ENCODE results near the gene SLC35F6. TPM values are rescaled to one million over a fixed set of nuclear protein-coding genes. Genes with fewer than 3 reads are reported as not detected.

SLC35F6 gene
- total and polyA plus RNA-seq, 11 donors, result 14.4 to 70.5 (median 27.2) TPM

GRCh38 chr2:26726228-26726627 is 37.9 kb upstream of the SLC35F6 start:
- peaks cover 0 to 17% (median 3%) of the 10 kb centered on the region in 9 donors for H3K27me3 ChIP-seq
- 45 to 93% (median 53%) methylated on average over 1 of the region's 1 CpG for WGBS, 4 donors
- no peak overlapping the region for H3K27ac ChIP-seq
- no peak for ATAC-seq
- no peak overlapping the region for H3K4me3 ChIP-seq
- peaks cover under 1 to 36% (median 23%) of the 10 kb centered on the region in 12 donors for H3K4me1 ChIP-seq
- DNase-seq, result no peak
- intact Hi-C loops (cut with DNase I), result loop anchor here in 1 of 10 donors (5.0 kb wide), 1 partner anchor 34 kb away; the partner anchor contains the start of gene KCNK3
- H3K36me3 ChIP-seq, result no peaks in the 10 kb centered on the region
- H3K9me3 ChIP-seq, result no peaks in the 10 kb centered on the region
- TF ChIP-seq POLR2A (IDR thresholded peaks at IDR 0.05), result no peak
- TF ChIP-seq, protein P1, sequence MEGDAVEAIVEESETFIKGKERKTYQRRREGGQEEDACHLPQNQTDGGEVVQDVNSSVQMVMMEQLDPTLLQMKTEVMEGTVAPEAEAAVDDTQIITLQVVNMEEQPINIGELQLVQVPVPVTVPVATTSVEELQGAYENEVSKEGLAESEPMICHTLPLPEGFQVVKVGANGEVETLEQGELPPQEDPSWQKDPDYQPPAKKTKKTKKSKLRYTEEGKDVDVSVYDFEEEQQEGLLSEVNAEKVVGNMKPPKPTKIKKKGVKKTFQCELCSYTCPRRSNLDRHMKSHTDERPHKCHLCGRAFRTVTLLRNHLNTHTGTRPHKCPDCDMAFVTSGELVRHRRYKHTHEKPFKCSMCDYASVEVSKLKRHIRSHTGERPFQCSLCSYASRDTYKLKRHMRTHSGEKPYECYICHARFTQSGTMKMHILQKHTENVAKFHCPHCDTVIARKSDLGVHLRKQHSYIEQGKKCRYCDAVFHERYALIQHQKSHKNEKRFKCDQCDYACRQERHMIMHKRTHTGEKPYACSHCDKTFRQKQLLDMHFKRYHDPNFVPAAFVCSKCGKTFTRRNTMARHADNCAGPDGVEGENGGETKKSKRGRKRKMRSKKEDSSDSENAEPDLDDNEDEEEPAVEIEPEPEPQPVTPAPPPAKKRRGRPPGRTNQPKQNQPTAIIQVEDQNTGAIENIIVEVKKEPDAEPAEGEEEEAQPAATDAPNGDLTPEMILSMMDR (IDR thresholded peaks at IDR 0.05), result no peak

DNA sequence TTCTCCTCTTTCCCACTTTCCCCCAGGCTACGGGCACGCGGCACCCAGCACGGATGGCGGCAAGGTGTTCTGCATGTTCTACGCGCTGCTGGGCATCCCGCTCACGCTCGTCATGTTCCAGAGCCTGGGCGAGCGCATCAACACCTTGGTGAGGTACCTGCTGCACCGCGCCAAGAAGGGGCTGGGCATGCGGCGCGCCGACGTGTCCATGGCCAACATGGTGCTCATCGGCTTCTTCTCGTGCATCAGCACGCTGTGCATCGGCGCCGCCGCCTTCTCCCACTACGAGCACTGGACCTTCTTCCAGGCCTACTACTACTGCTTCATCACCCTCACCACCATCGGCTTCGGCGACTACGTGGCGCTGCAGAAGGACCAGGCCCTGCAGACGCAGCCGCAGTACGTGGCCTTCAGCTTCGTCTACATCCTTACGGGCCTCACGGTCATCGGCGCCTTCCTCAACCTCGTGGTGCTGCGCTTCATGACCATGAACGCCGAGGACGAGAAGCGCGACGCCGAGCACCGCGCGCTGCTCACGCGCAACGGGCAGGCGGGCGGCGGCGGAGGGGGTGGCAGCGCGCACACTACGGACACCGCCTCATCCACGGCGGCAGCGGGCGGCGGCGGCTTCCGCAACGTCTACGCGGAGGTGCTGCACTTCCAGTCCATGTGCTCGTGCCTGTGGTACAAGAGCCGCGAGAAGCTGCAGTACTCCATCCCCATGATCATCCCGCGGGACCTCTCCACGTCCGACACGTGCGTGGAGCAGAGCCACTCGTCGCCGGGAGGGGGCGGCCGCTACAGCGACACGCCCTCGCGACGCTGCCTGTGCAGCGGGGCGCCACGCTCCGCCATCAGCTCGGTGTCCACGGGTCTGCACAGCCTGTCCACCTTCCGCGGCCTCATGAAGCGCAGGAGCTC is 36.2 kb upstream of the SLC35F6 start:
- WGBS, 4 donors, result 66 to 82% (median 71%) methylated on average over 84 to 101 of the region's 101 CpGs
- no peak overlapping the region for H3K4me3 ChIP-seq
- peaks cover 0 to 28% (median 17%) of the 10 kb centered on the region in 12 donors for H3K4me1 ChIP-seq
- ATAC-seq, result no peak
- H3K36me3 ChIP-seq, result no peaks in the 10 kb centered on the region
- no peak for TF ChIP-seq POLR2A (IDR thresholded peaks at IDR 0.05)
- TF ChIP-seq, protein P1 (IDR thresholded peaks at IDR 0.05), result peak in 9 of 12 donors; percentile 11 to 39 (median 26)
- no peaks in the 10 kb centered on the region for H3K9me3 ChIP-seq
- no peak for DNase-seq
- intact Hi-C loops (cut with DNase I), result loop anchor here in 1 of 10 donors (5.0 kb wide), 1 partner anchor 36 kb away; the partner anchor contains the start of gene KCNK3
- no peak overlapping the region for H3K27ac ChIP-seq
- H3K27me3 ChIP-seq, result peaks cover 0 to 17% (median 3%) of the 10 kb centered on the region in 9 donors

DNA sequence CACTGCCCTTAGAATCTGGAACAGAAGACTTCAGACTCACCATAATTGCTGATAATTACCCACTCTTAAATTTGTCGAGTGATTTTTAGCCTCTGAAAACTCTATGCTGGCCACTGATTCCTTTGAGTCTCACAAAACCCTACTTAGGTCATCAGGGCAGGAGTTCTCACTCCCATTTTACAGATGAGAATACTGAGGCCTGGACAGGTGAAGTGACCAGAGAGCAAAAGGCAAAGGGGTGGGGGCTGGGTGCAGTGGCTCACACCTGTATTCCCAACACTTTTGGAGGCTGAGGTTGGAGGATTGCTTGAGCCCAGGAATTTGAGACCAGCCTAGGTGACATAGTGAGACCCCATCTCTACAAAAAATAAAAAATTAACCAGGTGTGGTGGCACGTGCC is 34.8 kb upstream of the SLC35F6 start:
- intact Hi-C loops (cut with DNase I), result loop anchor here in 1 of 10 donors (5.0 kb wide), 1 partner anchor 37 kb away; the partner anchor contains the start of gene KCNK3
- Histone ChIP-seq H3K27ac (no peak overlapping the region), H3K4me1 (peaks cover 0 to 15% (median 8%) of the 10 kb centered on the region in 12 donors), H3K36me3 (no peaks in the 10 kb centered on the region), H3K27me3 (peaks cover 0 to 17% (median 3%) of the 10 kb centered on the region in 9 donors), H3K4me3 (no peak overlapping the region), H3K9me3 (no peaks in the 10 kb centered on the region)
- no peak for ATAC-seq
- TF ChIP-seq POLR2A (IDR thresholded peaks at IDR 0.05), result no peak
- DNase-seq, result no peak
- 84 to 92% (median 90%) methylated on average over 2 of the region's 2 CpGs for WGBS, 4 donors

GRCh38 chr2:26730549-26731344 is 33.3 kb upstream of the SLC35F6 start:
- ATAC-seq (no peak), DNase-seq (no peak)
- 68 to 80% (median 73%) methylated on average over 12 to 19 of the region's 19 CpGs for WGBS, 4 donors
- H3K4me3 ChIP-seq, result no peak overlapping the region
- no peaks in the 10 kb centered on the region for H3K36me3 ChIP-seq
- H3K4me1 ChIP-seq, result peaks cover 0 to 6% (median under 1%) of the 10 kb centered on the region in 12 donors
- no peaks in the 10 kb centered on the region for H3K9me3 ChIP-seq
- TF ChIP-seq, protein P1 (IDR thresholded peaks at IDR 0.05), result no peak
- no peak for TF ChIP-seq POLR2A (IDR thresholded peaks at IDR 0.05)
- intact Hi-C loops (cut with DNase I), result no loop called here
- H3K27ac ChIP-seq, result no peak overlapping the region
- H3K27me3 ChIP-seq, result peaks cover 0 to 17% (median 3%) of the 10 kb centered on the region in 9 donors

Data from heart left ventricle (tissue), 16 donors.